GM21423 (cell line): ENCODE data around the gene ACTL8.

Experiments used
- ATAC-seq: cut with Tn5 transposase; IDR thresholded peaks from one replicate; pipeline ENCODE4 v1.9.1; 2021; ENCODE audit warnings: mild to moderate bottlenecking, moderate library complexity; ENCODE audit not compliant: unreplicated experiment

Gene ACTL8

DNA sequence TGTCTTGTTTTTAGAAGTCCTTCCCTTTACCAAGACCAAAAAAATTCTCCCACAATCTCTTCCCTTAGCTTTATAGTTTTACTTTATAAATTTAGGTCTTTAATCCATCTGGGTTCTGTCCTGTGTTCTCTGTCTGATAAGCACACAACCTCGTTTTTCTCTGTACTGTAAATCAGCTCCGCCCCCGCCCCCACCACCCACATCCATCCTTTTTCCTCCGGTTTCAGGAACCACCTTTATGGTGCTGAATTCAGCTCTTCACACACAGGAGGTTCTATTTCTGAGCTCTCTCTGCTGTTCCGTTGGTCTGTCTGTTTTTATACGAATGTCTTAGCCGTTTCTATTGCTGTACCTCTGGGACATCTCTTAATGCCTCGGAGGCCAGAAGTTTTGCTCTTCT, 44.5 kb downstream of the ACTL8 start:
- no peak for ATAC-seq

DNA sequence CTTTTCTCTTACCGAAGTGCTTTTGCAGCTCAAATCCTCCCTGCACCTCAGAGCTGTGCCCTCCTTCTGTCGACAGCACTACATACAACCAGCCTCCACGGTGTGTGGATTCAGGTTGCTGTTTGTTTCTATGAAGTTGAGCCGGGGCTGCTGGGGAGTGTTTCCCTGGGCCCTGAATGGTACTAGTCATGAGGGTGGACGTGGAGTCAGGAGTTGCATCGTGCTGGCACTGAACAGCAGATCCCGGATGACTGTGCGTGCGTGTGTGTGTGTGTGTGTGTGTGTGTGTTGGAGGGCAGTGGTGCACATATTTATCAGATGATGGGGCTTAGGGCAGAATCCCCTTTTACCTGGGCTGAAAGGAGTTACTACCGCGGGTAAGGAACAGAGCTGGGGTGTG, 47.0 kb downstream of the ACTL8 start:
- ATAC-seq = no peak

DNA sequence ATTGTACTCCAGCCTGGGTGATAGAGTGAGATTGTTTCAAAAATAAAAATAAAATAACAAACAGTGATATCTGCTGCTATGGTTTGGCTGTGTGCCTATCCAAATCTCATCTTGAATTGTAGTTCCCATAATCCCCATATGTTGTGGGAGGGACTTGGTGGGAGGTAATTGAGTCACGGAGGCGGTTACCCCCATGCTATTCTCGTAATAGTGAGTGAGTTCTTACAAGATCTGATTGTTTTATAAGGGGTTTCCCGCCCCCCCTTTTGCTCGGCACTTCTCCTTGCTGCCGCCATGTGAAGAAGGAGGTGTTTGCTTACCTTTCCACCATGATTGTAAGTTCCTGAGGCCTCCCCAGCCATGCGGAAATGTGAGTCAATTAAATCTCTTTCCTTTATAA, 47.8 kb downstream of the ACTL8 start:
- ATAC-seq = no peak

DNA sequence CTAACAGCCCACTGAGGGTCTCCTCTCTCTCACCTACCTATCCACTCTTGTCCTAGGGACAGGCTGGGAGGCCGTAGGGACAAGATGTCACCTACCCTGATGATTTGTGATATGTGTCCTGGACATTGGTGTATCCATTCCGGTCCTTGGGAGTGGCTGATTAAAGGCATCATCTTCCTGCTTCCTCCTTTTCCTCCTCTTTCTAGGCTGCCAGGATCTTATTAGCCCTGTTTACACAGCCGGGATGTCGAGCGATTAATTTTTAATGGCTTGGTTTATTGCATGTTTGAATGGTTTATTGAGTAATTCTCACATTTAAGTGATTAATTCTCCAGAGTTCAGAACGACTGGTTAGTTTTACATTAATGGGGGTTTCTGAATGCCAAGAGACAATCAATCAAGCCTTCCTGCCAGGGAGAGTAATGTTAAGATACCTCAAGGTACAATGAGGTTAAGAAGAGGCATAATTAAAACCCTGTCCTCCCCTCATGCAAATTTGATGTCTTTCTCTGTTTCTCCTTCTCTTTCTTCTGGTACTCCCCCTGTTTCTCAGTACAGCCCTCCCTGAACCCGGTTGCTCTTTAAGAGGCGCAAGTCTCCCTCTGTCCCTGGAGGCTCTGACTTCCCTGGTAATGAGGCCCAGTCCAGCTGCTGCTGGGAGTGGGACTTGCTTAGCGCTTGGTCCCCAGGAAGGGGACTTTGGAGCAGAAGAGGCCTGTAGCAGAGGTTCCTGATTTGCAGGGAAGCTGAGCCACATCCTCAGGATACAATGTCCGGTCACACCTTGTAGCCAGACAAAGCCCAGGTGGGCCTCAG, 50.9 kb downstream of the ACTL8 start:
- ATAC-seq = no peak

DNA sequence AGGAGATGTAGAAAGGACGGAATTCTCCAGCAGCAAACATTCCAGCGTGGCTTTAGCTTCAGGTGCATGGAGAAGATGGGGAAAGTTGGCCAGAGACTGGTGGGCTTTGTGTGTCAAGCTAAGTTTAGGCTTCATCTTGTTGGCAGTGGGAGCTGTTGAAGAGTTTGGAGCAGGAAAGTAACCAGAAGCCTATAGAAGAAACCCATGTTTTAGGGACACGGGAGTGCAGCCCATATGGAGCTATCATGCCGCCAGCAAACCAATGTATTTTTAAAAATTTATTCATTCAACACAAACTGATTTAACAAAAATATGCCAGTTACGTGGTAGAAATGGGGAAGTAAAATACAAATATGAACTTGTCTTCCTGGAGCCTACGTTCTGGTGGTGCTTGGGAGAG, 53.7 kb downstream of the ACTL8 start:
- no peak for ATAC-seq

DNA sequence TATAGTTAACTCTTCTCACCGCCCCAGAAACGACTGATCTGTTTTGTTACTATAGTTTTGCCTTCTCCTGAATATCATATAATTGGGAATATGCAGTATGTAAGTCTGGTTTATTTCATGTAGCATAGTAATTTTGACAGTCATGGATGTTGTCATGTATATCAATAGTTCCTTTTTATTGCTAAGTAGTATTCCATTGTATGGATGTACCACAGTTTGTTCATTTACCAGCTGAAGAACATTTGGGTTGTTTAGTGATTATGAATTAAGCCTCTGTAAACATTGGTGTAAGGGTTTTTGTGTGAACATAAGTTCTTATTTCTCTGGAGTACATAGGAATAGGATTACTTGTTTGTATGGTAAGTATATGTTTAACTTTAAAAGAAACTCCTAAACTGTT, 55.5 kb downstream of the ACTL8 start:
- no peak for ATAC-seq

DNA sequence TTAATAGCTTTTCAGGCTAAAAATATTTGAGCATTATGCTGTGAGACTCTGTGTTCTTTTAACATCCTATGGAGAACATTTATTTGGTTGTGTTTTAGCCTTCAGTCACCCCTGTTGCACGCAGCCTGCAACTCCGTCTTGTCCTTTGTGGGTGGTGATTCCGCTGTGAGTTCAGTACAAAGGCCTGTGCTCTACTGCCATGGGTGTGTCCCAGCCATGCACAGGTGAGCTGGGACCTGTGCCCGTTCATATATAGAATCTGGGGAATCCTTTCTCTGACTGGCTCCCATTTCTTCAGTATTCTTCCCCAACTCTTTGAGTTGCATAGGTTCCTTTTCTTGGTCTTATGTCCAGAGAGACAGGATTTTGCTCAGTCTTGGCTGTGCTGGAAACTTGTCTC, 61.4 kb downstream of the ACTL8 start:
- ATAC-seq = no peak

DNA sequence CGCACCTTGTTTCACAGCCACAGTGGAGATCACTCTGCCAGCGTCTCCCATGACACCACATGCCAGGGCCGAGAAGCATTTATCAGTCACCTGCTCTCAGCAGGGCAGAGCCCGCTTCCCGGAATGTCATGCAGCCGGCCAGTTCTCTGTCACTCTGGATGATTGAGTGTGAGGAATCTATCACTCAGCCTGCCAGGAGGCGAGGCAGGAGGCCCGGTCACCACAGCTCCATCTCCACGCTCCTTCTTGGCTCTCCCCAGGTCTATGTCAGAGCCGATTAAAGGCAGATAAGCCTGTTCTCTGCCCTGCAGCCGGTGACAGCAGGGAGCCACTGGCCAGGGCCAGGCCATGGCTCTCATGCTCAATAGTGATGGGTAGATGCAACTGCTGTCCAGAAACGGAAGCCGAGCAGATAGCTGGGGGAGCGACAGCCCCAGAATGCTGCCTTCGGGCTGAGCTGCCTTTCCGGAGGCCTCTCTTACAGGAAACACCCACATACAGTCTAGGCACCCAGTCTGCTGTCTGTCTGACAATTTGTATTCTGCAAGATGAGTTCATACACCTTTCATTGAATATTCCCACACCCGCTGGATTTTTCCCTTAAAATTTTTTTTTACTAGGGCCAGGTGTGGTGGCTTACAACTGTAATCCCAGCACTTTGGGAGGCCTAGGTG, 64.1 kb downstream of the ACTL8 start:
- ATAC-seq = no peak

DNA sequence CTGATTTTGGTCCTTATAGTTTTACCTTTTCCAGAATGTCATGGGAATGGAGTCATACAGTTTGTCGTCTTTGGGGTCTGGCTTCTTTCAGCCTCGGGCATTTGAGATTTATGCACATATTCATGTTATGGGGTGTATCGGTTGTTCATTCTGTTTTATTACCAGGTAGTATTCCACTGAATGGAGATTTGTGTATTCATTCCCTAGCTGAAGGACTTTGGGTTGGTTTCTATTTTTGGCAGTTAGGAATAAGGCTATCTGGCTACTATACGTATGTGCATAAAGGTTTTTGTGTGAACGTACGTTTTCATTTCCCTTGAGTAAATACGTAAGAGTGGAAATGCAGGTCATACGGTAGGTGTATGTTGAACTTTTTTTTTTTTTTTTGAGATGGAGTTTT, 65.1 kb downstream of the ACTL8 start:
- ATAC-seq = no peak

DNA sequence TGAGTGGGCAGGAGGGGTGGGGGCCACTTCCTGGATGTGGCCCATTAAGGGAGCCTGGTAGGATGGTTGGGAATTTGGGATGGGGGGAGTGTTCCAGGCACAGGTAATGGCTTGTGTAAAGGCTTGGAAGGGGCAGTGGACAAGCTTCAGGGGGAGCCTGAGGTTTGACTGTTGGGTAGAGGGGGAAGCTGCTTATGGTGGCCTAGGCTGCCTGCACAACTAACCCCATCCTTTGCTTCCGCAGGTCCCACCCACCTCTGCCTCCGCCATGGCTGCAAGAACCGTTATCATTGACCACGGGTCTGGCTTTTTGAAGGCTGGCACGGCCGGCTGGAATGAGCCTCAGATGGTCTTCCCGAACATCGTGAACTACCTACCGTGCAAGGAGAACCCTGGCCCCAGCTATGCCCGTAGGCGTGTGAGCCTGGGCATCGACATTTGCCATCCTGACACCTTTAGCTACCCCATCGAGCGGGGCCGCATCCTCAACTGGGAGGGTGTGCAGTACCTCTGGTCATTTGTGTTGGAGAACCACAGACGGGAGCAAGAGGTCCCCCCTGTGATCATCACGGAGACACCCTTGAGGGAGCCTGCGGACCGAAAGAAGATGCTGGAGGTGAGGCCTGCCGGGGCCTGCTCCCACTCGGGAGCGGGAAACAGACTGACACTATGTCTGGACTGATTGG, 67.8 kb downstream of the ACTL8 start:
- ATAC-seq = no peak

DNA sequence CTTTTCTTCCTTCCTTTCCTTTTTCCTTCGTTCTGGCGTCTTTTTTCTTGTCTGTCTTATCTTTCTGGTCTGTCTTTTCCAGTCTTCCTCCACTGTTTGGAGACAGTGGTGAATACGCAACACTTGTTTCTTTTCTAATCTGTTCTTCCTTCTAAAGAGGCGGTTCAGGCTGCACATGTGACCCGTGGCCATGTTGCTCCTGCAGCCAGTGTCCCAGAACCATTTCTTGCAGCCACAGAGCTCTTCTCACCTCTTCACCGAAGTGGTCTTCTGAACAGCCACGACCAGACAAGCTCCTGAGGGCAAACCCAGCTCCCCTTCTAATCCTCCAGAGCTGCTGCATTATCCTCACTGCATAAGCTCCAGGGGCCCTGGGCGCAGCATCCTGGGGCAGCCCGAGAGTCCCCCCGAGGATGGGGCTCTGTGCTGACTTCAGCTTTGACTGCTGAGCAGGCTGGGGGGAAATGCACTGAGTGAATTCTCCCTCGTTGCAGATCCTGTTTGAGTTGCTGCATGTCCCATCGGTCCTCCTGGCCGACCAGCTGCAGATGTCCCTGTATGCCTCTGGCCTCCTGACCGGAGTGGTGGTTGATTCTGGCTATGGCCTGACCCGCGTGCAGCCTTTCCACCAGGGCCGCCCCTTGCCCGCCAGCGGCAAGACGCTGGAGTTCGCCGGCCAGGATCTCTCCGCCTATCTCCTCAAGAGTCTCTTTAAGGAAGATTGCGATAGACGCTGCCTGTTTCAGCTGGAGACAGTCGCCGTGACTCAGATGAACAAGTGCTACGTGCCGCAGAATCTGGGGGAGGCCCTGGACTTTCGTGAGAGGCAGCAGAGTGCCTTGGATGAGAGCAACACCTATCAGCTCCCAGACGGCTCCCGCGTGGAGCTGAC, 70.4 kb downstream of the ACTL8 start:
- no peak for ATAC-seq

DNA sequence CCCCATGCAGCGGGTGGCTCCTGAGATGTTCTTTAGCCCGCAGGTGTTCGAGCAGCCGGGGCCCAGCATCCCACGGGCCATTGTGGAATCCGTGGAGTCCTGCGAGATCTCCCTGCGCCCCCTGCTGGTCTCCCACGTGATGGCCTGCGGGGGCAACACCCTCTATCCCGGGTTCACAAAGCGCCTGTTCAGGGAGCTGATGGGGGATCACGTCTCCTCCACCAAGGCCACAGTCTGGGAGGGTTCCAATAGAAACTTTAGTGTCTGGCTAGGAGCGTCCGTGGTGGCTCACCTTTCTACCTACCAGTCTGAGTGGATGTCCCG, 71.0 kb downstream of the ACTL8 start:
- no peak for ATAC-seq

DNA sequence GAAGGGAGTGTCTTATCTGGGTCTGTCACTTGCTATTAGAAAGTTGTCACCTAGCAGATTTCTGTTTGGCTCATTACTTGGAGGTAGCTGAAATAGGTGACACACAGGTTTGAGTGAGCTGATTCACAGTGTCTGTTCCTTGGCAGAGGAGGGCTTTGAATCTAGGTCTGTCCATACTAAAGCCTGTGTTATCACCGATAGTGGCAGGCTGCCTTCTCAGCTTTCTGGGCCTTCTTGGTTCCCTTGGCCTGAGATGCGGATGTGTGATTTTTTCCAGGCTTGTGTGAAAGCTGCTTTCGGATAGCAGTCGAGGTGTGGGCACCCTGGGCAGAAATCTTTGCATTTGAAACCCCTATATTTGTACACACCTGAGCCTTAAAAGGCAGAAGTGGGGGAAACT, 73.9 kb downstream of the ACTL8 start:
- no peak for ATAC-seq

DNA sequence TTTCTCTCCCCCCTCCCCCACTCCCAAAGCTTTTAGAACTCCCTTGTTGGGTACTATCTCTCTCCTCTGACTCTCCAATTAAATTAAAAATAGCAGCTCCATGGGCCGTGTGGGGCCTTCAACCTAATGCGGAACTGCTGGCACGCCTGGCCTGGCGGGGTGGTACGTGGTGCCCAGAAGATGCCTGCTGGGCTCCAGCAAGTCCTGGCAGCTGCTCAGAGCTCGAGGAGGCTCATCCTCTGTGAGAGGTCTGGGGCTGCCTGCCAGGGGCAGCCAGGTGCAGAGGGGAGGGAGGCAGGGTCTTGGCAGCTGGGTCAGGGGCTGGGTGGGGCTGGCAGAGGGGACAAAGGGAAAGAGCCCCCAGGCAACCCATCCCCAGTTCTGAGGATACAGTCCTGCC, 74.4 kb downstream of the ACTL8 start:
- ATAC-seq = no peak

DNA sequence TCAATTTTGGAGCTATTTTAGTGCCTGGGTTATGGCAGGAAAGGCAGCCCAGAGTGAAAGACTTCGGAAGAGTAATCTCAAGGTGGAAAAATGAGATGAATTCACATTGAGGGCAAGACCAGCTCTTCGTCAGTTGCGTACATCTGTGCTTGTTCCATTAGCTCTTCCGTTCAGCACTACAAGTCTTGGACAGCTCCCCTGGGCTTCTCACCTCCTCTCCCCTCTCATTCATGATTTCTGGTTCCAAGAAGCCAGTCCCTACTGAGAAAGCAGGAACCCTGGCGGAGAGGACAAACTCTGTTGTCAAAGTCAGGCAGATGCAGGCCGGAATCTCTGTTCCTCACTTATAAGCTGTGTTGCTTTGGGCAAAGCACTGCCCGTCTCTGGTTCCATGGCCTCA, 76.5 kb downstream of the ACTL8 start:
- no peak for ATAC-seq

DNA sequence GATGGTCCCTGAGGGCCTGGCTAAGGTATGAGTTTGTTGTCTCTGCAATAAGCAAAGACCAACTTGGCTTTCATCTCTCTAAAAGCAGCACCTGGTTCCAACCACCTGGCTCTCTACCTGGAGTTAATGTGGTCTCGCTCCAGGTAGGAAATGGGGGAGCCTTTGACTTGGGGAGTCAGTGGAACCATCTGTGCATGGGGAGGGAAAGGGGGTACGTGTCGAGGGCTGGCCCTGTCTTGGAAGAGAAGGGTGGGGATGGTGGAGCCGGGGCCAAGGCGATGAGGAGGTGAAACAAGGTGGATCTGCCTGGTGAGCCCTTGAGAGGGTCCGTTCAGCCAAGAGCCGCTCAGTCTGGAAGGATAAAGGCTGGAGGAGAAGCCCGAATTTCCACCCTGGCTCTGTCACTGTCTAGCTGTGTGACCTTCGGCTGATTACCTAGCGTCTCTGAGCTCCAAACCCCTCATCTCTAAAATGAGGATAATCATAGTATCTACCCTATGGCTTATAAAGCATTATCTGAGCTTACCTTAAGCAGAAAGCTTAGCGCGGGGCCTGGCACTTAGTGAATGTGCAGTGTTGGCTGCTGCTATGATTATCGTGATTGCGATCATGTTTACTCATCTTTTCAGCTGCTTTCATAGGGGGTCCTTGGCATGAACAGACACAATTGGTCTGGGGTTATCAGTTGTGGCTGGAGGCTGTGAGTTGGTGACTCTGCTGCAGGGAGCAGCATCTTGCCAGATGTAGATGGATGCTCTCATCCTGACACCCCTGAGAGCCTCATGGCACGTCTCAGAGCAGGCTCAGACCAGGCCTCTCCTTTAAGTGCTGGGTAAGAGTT, 78.7 kb downstream of the ACTL8 start:
- no peak for ATAC-seq

DNA sequence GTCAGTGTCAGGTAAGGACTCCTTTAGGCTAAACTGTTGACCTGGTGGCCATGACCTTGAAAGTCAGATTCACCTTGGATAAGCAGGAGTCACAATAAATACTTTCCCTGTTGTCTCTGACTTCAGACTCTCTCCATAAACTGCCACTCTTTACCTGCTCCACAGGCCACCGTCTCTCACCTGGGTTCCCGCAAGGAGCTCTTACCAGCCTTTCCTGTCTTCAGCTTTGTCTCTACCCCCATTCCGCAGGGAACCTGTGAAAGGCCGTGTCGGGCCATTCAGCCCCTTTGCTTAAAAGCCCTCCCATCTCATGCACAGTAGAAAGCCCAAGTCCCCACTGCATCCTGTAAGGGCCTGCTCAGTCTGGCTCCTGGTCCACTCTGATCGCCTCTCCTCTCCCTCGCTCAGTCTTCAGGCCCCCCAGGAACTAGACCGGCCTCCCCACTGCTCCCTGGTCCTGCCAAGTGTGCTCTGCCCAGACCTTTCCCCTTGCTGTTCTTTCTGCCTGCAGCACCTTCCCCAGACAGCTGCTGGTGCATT, 79.5 kb downstream of the ACTL8 start:
- ATAC-seq = no peak

DNA sequence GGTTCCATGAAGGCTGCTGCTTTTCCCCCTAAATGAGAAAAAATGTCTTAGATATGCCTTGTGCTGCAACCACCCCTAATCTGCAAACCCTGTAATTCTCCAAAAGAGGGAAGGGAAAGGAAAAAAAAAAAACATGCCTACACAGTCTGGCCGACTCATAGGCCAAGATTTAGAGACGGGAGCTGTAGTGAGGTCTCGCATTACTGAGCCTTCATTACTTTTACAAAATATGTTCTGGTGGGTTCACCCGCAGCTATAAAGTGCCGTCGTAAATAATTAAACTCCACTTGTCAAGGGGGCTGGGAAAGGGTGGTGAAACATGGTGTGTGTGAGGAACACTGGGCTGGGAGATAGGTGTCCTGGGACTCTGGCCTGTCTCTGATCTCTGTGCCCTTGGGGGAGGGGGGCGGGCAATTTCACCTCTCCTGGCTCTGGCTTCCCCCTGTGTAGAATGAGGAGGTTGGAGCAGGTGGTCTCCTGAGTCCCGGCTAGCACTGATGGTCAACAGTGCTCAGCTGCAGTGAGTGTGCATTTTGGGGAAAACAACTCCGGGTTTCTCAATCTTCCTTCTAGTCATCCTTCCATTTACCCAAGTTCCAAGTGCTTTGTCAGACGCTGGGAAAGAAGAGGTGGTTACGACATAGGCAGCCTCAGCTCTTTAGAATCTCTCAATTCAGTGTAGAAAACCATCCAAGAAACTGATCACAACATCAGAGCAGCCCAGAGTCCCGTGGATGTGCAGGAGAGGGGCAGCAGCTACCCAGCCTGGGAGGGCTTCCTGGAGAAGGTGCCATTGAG, 82.3 kb downstream of the ACTL8 start:
- ATAC-seq = no peak

DNA sequence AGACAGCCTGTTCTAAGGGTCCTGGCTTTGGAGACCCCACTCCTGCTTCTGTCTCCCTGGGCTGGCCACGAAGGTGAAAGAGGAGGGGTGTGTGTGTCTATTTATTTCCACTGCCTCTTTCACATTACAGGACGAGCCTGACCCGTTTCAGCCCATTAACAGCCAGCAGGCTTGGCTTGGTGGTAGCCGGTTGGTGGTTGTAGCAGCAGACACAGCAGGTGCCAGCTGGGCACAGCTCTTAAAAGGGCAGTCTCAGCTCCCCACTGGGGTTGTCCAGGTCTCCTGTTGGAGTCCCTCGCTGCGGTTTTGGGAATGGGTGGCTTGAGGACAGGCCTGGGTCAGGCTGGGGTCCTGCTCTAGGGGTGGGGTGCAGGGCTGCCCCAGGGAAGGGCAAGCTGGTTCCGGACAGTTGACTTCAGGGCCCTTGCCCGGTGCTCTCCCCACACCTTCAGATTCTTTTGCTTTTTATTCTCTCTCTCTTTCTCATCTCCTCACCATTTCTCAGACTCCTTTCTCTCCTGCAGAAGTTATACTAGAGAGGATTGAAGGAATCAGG, 84.6 kb downstream of the ACTL8 start:
- no peak for ATAC-seq
